22Rv1 (cell line): ENCODE data around the gene CTBP2.

Source experiments
- CTCF ChIP-seq: fragments of 450-650 bp; IDR thresholded peaks from 2 replicates; pipeline ENCODE4 v1.5.1; 2017; ENCODE audit warnings: mild to moderate bottlenecking
- ZFX ChIP-seq: fragments of 450-650 bp; IDR thresholded peaks from 2 replicates; pipeline ENCODE4 v1.6.1; 2017; ENCODE audit warnings: antibody characterized with exemption, borderline replicate concordance

- no peak for TF ChIP-seq CTCF
- TF ChIP-seq ZFX = no peak
Measured at GRCh38 chr10:125023862-125024496, 136.4 kb downstream of the CTBP2 start.
